NCI-H446 treated with DMSO at 0.1 percent for 48 hours (cell line): ENCODE measurements around the gene UNC119B.

Experiments used
- DNase-seq: peaks from one replicate; lab custom pipeline; 2025; lab: John Stamatoyannopoulos, UW

Gene UNC119B

GRCh38 chr12:120767071-120768024 is 57.1 kb downstream of the UNC119B start:
- DNase-seq = no peak

- DNase-seq = no peak
Measured at GRCh38 chr12:120771097-120771496, 60.8 kb downstream of the UNC119B start.
